ENCODE results near the gene CD81. TPM values are rescaled to one million over a fixed set of nuclear protein-coding genes. Genes with fewer than 3 reads are reported as not detected.

CD81 gene
- total RNA-seq, 1 donor from 2014 or later = 350 TPM

GRCh38 chr11:2413742-2414579 lies 36.9 kb downstream of the CD81 start:
- no peak for TF ChIP-seq CTCF (conservative IDR thresholded peaks at IDR 0.05)
- Mint-ChIP-seq H3K4me1 (ENCODE audit: unreplicated experiment) (peaks cover 7% of the 10 kb centered on the region), H3K4me3 (no peak overlapping the region), H3K36me3 (no peaks in the 10 kb centered on the region), H3K27me3 (no peaks in the 10 kb centered on the region), H3K9me3 (no peaks in the 10 kb centered on the region), H3K27ac (no peak overlapping the region)
- DNase-seq (ENCODE audit: extremely low spot score, unreplicated experiment) = no peak

GRCh38 chr11:2414616-2415015 lies 37.5 kb downstream of the CD81 start:
- Mint-ChIP-seq H3K36me3 (no peaks in the 10 kb centered on the region), H3K4me1 (ENCODE audit: unreplicated experiment) (peaks cover 4% of the 10 kb centered on the region), H3K9me3 (no peaks in the 10 kb centered on the region), H3K27me3 (no peaks in the 10 kb centered on the region), H3K4me3 (no peak overlapping the region), H3K27ac (no peak overlapping the region)
- no peak for TF ChIP-seq CTCF (conservative IDR thresholded peaks at IDR 0.05)
- no peak for DNase-seq (ENCODE audit: extremely low spot score, unreplicated experiment)

- DNase-seq (ENCODE audit: extremely low spot score, unreplicated experiment) = no peak
- TF ChIP-seq CTCF (conservative IDR thresholded peaks at IDR 0.05) = no peak
- H3K27me3 Mint-ChIP-seq = no peaks in the 10 kb centered on the region
- H3K9me3 Mint-ChIP-seq = no peaks in the 10 kb centered on the region
- H3K27ac Mint-ChIP-seq = no peak overlapping the region
- no peaks in the 10 kb centered on the region for H3K36me3 Mint-ChIP-seq
- H3K4me3 Mint-ChIP-seq = no peak overlapping the region
- H3K4me1 Mint-ChIP-seq (ENCODE audit: unreplicated experiment) = peaks cover 4% of the 10 kb centered on the region
Observed at GRCh38 chr11:2415171-2415570, 38.1 kb downstream of the CD81 start.

- Mint-ChIP-seq H3K4me3 (no peak overlapping the region), H3K36me3 (no peaks in the 10 kb centered on the region), H3K27me3 (no peaks in the 10 kb centered on the region), H3K4me1 (ENCODE audit: unreplicated experiment) (peaks cover 4% of the 10 kb centered on the region), H3K27ac (no peak overlapping the region), H3K9me3 (no peaks in the 10 kb centered on the region)
- TF ChIP-seq CTCF (conservative IDR thresholded peaks at IDR 0.05) = no peak
- no peak for DNase-seq (ENCODE audit: extremely low spot score, unreplicated experiment)
Observed at GRCh38 chr11:2415601-2416380, 38.7 kb downstream of the CD81 start.

GRCh38 chr11:2416765-2417164 lies 39.7 kb downstream of the CD81 start:
- no peak for TF ChIP-seq CTCF (conservative IDR thresholded peaks at IDR 0.05)
- Mint-ChIP-seq H3K27me3 (no peaks in the 10 kb centered on the region), H3K27ac (no peak overlapping the region), H3K4me1 (ENCODE audit: unreplicated experiment) (no peaks in the 10 kb centered on the region), H3K9me3 (no peaks in the 10 kb centered on the region), H3K36me3 (no peaks in the 10 kb centered on the region), H3K4me3 (no peak overlapping the region)
- no peak for DNase-seq (ENCODE audit: extremely low spot score, unreplicated experiment)

Data from type B pancreatic cell (in vitro differentiated cells).